GM18519 (cell line): ENCODE data around the gene CYP21A2.
"Not testable (repeated sequence)": the region's sequence is repeated elsewhere in the genome, so short reads cannot be mapped to it uniquely, and the experiment has no call there.

Experiments used
- ATAC-seq: cut with Tn5 transposase; IDR thresholded peaks from one replicate; pipeline ENCODE4 v1.9.1; 2021; ENCODE audit warnings: mild to moderate bottlenecking, moderate library complexity; ENCODE audit not compliant: unreplicated experiment, low FRiP score

The CYP21A2 gene

GRCh38 chr6:32028631-32029030 is 9.6 kb upstream of the CYP21A2 start:
- ATAC-seq: not testable (repeated sequence)

GRCh38 chr6:32029553-32029952 is 8.7 kb upstream of the CYP21A2 start:
- not testable (repeated sequence) for ATAC-seq

GRCh38 chr6:32035283-32036013 is 2.8 kb upstream of the CYP21A2 start:
- ATAC-seq: not testable (repeated sequence)

GRCh38 chr6:32037136-32037535 is 1.1 kb upstream of the CYP21A2 start:
- not testable (repeated sequence) for ATAC-seq

- not testable (repeated sequence) for ATAC-seq
These were observed 663 bp downstream of the CYP21A2 start for GRCh38 chr6:32038878-32039277.

GRCh38 chr6:32039321-32040274 is 1.4 kb downstream of the CYP21A2 start:
- ATAC-seq: not testable (repeated sequence)

- ATAC-seq: not testable (repeated sequence)
These were observed 2.3 kb downstream of the CYP21A2 start for GRCh38 chr6:32040299-32041049.

- not testable (repeated sequence) for ATAC-seq
These were observed 2.8 kb downstream of the CYP21A2 start for GRCh38 chr6:32041050-32041321.

GRCh38 chr6:32041385-32041784 is 3.2 kb downstream of the CYP21A2 start:
- not testable (repeated sequence) for ATAC-seq

GRCh38 chr6:32042276-32042675 is 4.1 kb downstream of the CYP21A2 start:
- not testable (repeated sequence) for ATAC-seq

GRCh38 chr6:32043589-32044380 is 5.6 kb downstream of the CYP21A2 start:
- ATAC-seq: not testable (repeated sequence)

- not testable (repeated sequence) for ATAC-seq
These were observed 6.7 kb downstream of the CYP21A2 start for GRCh38 chr6:32044916-32045315.

- ATAC-seq: no peak
These were observed 7.7 kb downstream of the CYP21A2 start for GRCh38 chr6:32045811-32046449.

- no peak for ATAC-seq
These were observed 8.4 kb downstream of the CYP21A2 start for GRCh38 chr6:32046450-32047083.

GRCh38 chr6:32047084-32047478 is 8.9 kb downstream of the CYP21A2 start:
- ATAC-seq: no peak

- ATAC-seq: no peak
These were observed 9.3 kb downstream of the CYP21A2 start for GRCh38 chr6:32047539-32047854.

GRCh38 chr6:32047855-32048766 is 9.9 kb downstream of the CYP21A2 start:
- ATAC-seq: no peak

GRCh38 chr6:32049149-32049548 is 10.9 kb downstream of the CYP21A2 start:
- ATAC-seq: not testable (repeated sequence)
